HepG2 (cell line): Measurements from ENCODE around the gene C18orf63. TPM values are rescaled to one million over a fixed set of nuclear protein-coding genes. Genes with fewer than 3 reads are reported as not detected.
A peak's percentile ranks its signal among the peaks of the same experiment; 100 is the strongest.

Experiments
- ATF7 ChIP-seq, 2 experiments: fragments of 450-650 bp in 1 of 2; sonication (generic) in 1 of 2; formaldehyde crosslinking in 1 of 2; IDR thresholded peaks; 2 replicates each; pipeline versions ENCODE4 v1.4.0 to v1.6.1; 2016 to 2020; ENCODE audit warnings: antibody characterized with exemption in 1 of 2, mild to moderate bottlenecking in 1 of 2, missing genetic modification reagents in 1 of 2
- GABPB1 ChIP-seq: IDR thresholded peaks from 2 replicates; pipeline ENCODE4 v1.6.1; 2016; ENCODE audit warnings: mild to moderate bottlenecking, missing genetic modification reagents, moderate library complexity, missing compliant biosample characterization
- MED13 ChIP-seq: sonication (generic); formaldehyde crosslinking; IDR thresholded peaks from 2 replicates; pipeline ENCODE4 v1.5.0; 2020; ENCODE audit warnings: missing genetic modification reagents
- NFE2L1 ChIP-seq: sonication (generic); formaldehyde crosslinking; IDR thresholded peaks from 2 replicates; pipeline ENCODE4 v1.4.0; 2020; ENCODE audit warnings: missing genetic modification reagents, mild to moderate bottlenecking, borderline replicate concordance
- NFKB2 ChIP-seq: sonication (generic); formaldehyde crosslinking; IDR thresholded peaks from 2 replicates; pipeline ENCODE4 v1.4.0; 2020; ENCODE audit warnings: missing genetic modification reagents, borderline replicate concordance
- NFYC ChIP-seq: IDR thresholded peaks from 2 replicates; pipeline ENCODE4 v1.6.1; 2016; ENCODE audit warnings: missing genetic modification reagents, missing compliant biosample characterization
- PAX8 ChIP-seq: sonication (generic); formaldehyde crosslinking; IDR thresholded peaks from 2 replicates; pipeline ENCODE4 v1.8.0; 2022; ENCODE audit warnings: mild to moderate bottlenecking, missing genetic modification reagents, borderline replicate concordance
- PHF5A ChIP-seq: IDR thresholded peaks from one replicate; pipeline ENCODE4 v1.6.1; 2018; ENCODE audit warnings: low read depth, missing genetic modification reagents; ENCODE audit not compliant: unreplicated experiment
- PITX1 ChIP-seq: sonication (generic); formaldehyde crosslinking; IDR thresholded peaks from 2 replicates; pipeline ENCODE4 v1.5.1; 2020; ENCODE audit warnings: mild to moderate bottlenecking, missing genetic modification reagents
- POLR2AphosphoS2 ChIP-seq: IDR thresholded peaks from 2 replicates; pipeline ENCODE4 v1.6.1; 2011; ENCODE audit warnings: low read depth, low read length, improper control_type of control experiment
- PRPF4 ChIP-seq: fragments of 200-400 bp; formaldehyde crosslinking; IDR thresholded peaks from 2 replicates; pipeline ENCODE4 v1.6.1; 2016; ENCODE audit warnings: low read length, low read depth; ENCODE audit not compliant: poor library complexity, severe bottlenecking
- SALL1 ChIP-seq: sonication (generic); formaldehyde crosslinking; IDR thresholded peaks from 2 replicates; pipeline ENCODE4 v1.8.0; 2022; ENCODE audit warnings: mild to moderate bottlenecking, missing genetic modification reagents
- SMAD1 ChIP-seq: sonication (generic); formaldehyde crosslinking; IDR thresholded peaks from 2 replicates; pipeline ENCODE4 v1.4.0; 2020; ENCODE audit warnings: missing genetic modification reagents, low read depth, mild to moderate bottlenecking, borderline replicate concordance
- ZBTB21 ChIP-seq: sonication (generic); formaldehyde crosslinking; IDR thresholded peaks from 2 replicates; pipeline ENCODE4 v1.4.0; 2020; ENCODE audit warnings: missing genetic modification reagents
- ZBTB46 ChIP-seq: sonication (generic); formaldehyde crosslinking; IDR thresholded peaks from 2 replicates; pipeline ENCODE4 v1.4.0; 2020; ENCODE audit warnings: mild to moderate bottlenecking, missing genetic modification reagents, borderline replicate concordance
- ZMYM3 ChIP-seq: sonication (generic); formaldehyde crosslinking; IDR thresholded peaks from 2 replicates; pipeline ENCODE4 v1.5.1; 2020; ENCODE audit warnings: mild to moderate bottlenecking, missing genetic modification reagents
- ZNF256 ChIP-seq: sonication (generic); formaldehyde crosslinking; conservative IDR thresholded peaks from 2 replicates; pipeline ENCODE4 v1.4.0; 2020; ENCODE audit warnings: missing genetic modification reagents
- ZNF556 ChIP-seq: sonication (generic); formaldehyde crosslinking; IDR thresholded peaks from 2 replicates; pipeline ENCODE4 v1.4.0; 2020; ENCODE audit warnings: mild to moderate bottlenecking, missing genetic modification reagents, borderline replicate concordance
- polyA plus RNA-seq, 8 experiments: library from polyadenylated mRNA; depleted of rRNA in 3 of 8; stranded (reverse) in 7 of 8; unstranded in 1 of 8; fragments of >200 nt; fragmentation: Illumina TruSeq in 4 of 8; extraction: Trizol in 4 of 8; gene quantifications; 2 replicates each; pipeline versions ENCODE4 v1.2.1 to v1.2.3, GENCODE V29; 2011 to 2016; ENCODE audit warnings: low read depth in 4 of 8, missing spikeins in 1 of 8, mixed read lengths in 1 of 8; ENCODE audit not compliant: insufficient read depth in 1 of 8
- total RNA-seq, 5 experiments: library from RNA; depleted of rRNA; stranded (reverse); fragments of >200 nt; fragmentation: Illumina TruSeq; extraction: Trizol; gene quantifications; 2 replicates each; pipeline ENCODE4 v1.2.3, GENCODE V29; 2016; ENCODE audit warnings: low read depth in 1 of 5
- TF ChIP-seq, protein P1 (sequence below): sonication (generic); formaldehyde crosslinking; IDR thresholded peaks from 2 replicates; pipeline ENCODE4 v1.4.0; 2020; ENCODE audit warnings: missing genetic modification reagents
- TF ChIP-seq, protein P2 (sequence below): sonication (generic); formaldehyde crosslinking; IDR thresholded peaks from 2 replicates; pipeline ENCODE4 v1.8.1; 2023; ENCODE audit warnings: missing genetic modification reagents, inconsistent platforms, borderline replicate concordance

Gene C18orf63
- total and polyA plus RNA-seq, 2 of the 13 experiments (the other 11 are each of a cell fraction or from before 2014, with no cell fraction given) = 0.01 TPM; not detected in 1

GRCh38 chr18:74281980-74282754 is 33.5 kb upstream of the C18orf63 start (continued):
- TF ChIP-seq ZMYM3 (peak; percentile 52; the same call in 1 of the 2 replicates), ZBTB21 (CRISPR knock-in tag) (no peak), POLR2AphosphoS2 (no peak), MED13 (CRISPR knock-in tag) (no peak), PITX1 (CRISPR knock-in tag) (no peak), ZNF256 (CRISPR knock-in tag) (no peak), NFKB2 (no peak; the same call in 1 of the 2 replicates), PAX8 (CRISPR knock-in tag) (no peak), NFE2L1 (CRISPR knock-in tag) (no peak), PRPF4 (no peak), ZNF556 (no peak), SALL1 (CRISPR knock-in tag) (peak; percentile 48; the same call in 1 of the 2 replicates), ATF7 (IDR thresholded peaks at IDR 0.05) (no peak), ATF7 (CRISPR knock-in tag; IDR thresholded peaks at IDR 0.05) (no peak), PHF5A (CRISPR knock-in tag) (no peak), GABPB1 (CRISPR knock-in tag) (no peak), ZBTB46 (CRISPR knock-in tag) (no peak), NFYC (CRISPR knock-in tag) (no peak), SMAD1 (CRISPR knock-in tag) (no peak)
- TF ChIP-seq, protein P1, sequence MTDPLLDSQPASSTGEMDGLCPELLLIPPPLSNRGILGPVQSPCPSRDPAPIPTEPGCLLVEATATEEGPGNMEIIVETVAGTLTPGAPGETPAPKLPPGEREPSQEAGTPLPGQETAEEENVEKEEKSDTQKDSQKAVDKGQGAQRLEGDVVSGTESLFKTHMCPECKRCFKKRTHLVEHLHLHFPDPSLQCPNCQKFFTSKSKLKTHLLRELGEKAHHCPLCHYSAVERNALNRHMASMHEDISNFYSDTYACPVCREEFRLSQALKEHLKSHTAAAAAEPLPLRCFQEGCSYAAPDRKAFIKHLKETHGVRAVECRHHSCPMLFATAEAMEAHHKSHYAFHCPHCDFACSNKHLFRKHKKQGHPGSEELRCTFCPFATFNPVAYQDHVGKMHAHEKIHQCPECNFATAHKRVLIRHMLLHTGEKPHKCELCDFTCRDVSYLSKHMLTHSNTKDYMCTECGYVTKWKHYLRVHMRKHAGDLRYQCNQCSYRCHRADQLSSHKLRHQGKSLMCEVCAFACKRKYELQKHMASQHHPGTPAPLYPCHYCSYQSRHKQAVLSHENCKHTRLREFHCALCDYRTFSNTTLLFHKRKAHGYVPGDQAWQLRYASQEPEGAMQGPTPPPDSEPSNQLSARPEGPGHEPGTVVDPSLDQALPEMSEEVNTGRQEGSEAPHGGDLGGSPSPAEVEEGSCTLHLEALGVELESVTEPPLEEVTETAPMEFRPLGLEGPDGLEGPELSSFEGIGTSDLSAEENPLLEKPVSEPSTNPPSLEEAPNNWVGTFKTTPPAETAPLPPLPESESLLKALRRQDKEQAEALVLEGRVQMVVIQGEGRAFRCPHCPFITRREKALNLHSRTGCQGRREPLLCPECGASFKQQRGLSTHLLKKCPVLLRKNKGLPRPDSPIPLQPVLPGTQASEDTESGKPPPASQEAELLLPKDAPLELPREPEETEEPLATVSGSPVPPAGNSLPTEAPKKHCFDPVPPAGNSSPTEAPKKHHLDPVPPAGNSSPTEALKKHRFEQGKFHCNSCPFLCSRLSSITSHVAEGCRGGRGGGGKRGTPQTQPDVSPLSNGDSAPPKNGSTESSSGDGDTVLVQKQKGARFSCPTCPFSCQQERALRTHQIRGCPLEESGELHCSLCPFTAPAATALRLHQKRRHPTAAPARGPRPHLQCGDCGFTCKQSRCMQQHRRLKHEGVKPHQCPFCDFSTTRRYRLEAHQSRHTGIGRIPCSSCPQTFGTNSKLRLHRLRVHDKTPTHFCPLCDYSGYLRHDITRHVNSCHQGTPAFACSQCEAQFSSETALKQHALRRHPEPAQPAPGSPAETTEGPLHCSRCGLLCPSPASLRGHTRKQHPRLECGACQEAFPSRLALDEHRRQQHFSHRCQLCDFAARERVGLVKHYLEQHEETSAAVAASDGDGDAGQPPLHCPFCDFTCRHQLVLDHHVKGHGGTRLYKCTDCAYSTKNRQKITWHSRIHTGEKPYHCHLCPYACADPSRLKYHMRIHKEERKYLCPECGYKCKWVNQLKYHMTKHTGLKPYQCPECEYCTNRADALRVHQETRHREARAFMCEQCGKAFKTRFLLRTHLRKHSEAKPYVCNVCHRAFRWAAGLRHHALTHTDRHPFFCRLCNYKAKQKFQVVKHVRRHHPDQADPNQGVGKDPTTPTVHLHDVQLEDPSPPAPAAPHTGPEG (CRISPR knock-in tag) = peak; percentile 63; the same call in 1 of the 2 replicates
- TF ChIP-seq, protein P2, sequence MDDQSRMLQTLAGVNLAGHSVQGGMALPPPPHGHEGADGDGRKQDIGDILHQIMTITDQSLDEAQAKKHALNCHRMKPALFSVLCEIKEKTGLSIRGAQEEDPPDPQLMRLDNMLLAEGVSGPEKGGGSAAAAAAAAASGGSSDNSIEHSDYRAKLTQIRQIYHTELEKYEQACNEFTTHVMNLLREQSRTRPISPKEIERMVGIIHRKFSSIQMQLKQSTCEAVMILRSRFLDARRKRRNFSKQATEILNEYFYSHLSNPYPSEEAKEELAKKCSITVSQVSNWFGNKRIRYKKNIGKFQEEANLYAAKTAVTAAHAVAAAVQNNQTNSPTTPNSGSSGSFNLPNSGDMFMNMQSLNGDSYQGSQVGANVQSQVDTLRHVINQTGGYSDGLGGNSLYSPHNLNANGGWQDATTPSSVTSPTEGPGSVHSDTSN = no peak
